ENCODE data around the gene TMEM17. TPM values are rescaled to one million over a fixed set of nuclear protein-coding genes. Genes with fewer than 3 reads are reported as not detected.

The TMEM17 gene
- total RNA-seq, 1 experiment from 2014 or later: 4.1 TPM

DNA sequence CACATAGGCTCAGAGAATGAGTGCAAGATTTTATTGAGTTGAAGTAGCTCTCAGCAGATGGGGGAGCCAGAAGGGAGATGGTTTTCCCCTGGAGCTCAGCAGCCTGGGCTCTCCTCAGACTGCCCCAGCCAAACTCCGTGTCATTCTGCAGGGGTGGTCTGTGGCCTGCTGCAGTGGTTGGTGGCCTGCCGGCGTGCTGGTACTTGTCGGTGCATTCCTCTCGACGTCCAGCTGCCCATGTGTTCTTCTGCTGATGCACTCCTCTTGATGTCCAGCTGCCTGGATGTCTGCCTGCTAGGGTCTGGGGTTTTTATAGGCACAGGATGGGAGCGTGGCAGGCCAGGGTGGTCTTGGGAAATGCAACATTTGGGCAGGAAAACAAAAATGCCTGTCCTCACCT lies 25.6 kb upstream of the TMEM17 start:
- intact Hi-C loops (cut with micrococcal nuclease; ENCODE audit: unreplicated experiment): no loop called here
- in situ Hi-C loops (cut with HindIII; ENCODE audit: low pct_unique_long_range_greater_than_20kb, low sequenced_read_pairs): no loop called here
- no peak for ATAC-seq
- TF ChIP-seq TCF7L2 (IDR thresholded peaks at IDR 0.05; ENCODE audit: low read depth, low read length) (no peak), CTCF (IDR thresholded peaks at IDR 0.05) (no peak), SIN3A (IDR thresholded peaks at IDR 0.05; ENCODE audit: borderline replicate concordance, insufficient read depth, low read depth, low read length) (no peak), REST (IDR thresholded peaks at IDR 0.05; ENCODE audit: insufficient read depth in 1 of 2, low read depth in 2 of 2, low read length in 1 of 2) (no peak), POLR2AphosphoS5 (IDR thresholded peaks at IDR 0.05; ENCODE audit: low read depth, low read length) (no peak)
- no peak overlapping the region for H3K27ac ChIP-seq (ENCODE audit: low read length)
- no TSS peak for BruUV-seq (replicated peaks)
- H3K9me3 ChIP-seq (ENCODE audit: control insufficient read depth, insufficient read depth, low read depth, low read length): no peaks in the 10 kb centered on the region
- POLR2A ChIA-PET: no interaction called here
- H3K4me1 ChIP-seq (ENCODE audit: control insufficient read depth, insufficient read depth, low read length): no peaks in the 10 kb centered on the region
- no peaks in the 10 kb centered on the region for H3K36me3 ChIP-seq (ENCODE audit: control insufficient read depth, insufficient read depth, low read length)
- H3K4me3 ChIP-seq (ENCODE audit: low read depth in 2 of 2, low read length in 2 of 2): no peak overlapping the region
- DNase-seq (ENCODE audit: low read depth, low spot score): no peak
- H3K27me3 ChIP-seq (ENCODE audit: control insufficient read depth, insufficient read depth, low read length): no peaks in the 10 kb centered on the region
- CTCF ChIA-PET: interaction anchor here (0.6 kb wide), 1 partner anchor 444 kb away, joined by 3 read pairs; no protein-coding TSS in a partner anchor

GRCh38 chr2:62529758-62530157 lies 23.8 kb upstream of the TMEM17 start:
- no peaks in the 10 kb centered on the region for H3K27me3 ChIP-seq (ENCODE audit: control insufficient read depth, insufficient read depth, low read length)
- TF ChIP-seq CTCF (IDR thresholded peaks at IDR 0.05) (no peak), POLR2AphosphoS5 (IDR thresholded peaks at IDR 0.05; ENCODE audit: low read depth, low read length) (no peak), TCF7L2 (IDR thresholded peaks at IDR 0.05; ENCODE audit: low read depth, low read length) (no peak), SIN3A (IDR thresholded peaks at IDR 0.05; ENCODE audit: borderline replicate concordance, insufficient read depth, low read depth, low read length) (no peak), REST (IDR thresholded peaks at IDR 0.05; ENCODE audit: insufficient read depth in 1 of 2, low read depth in 2 of 2, low read length in 1 of 2) (no peak)
- ChIA-PET CTCF (no interaction called here), POLR2A (no interaction called here)
- intact Hi-C loops (cut with micrococcal nuclease; ENCODE audit: unreplicated experiment) (no loop called here), in situ Hi-C loops (cut with HindIII; ENCODE audit: low pct_unique_long_range_greater_than_20kb, low sequenced_read_pairs) (no loop called here)
- no peak overlapping the region for H3K27ac ChIP-seq (ENCODE audit: low read length)
- no TSS peak for BruUV-seq (replicated peaks)
- no peak for ATAC-seq
- no peaks in the 10 kb centered on the region for H3K9me3 ChIP-seq (ENCODE audit: control insufficient read depth, insufficient read depth, low read depth, low read length)
- no peak for DNase-seq (ENCODE audit: low read depth, low spot score)
- no peaks in the 10 kb centered on the region for H3K4me1 ChIP-seq (ENCODE audit: control insufficient read depth, insufficient read depth, low read length)
- no peaks in the 10 kb centered on the region for H3K36me3 ChIP-seq (ENCODE audit: control insufficient read depth, insufficient read depth, low read length)
- no peak overlapping the region for H3K4me3 ChIP-seq (ENCODE audit: low read depth in 2 of 2, low read length in 2 of 2)

Measured in Panc1 (cell line).